NCI-H187 treated with DMSO at 0.1 percent for 48 hours (cell line): ENCODE data around the gene CMC4.

ENCODE experiments used
- DNase-seq: peaks from one replicate; lab custom pipeline; 2025; lab: John Stamatoyannopoulos, UW

The CMC4 gene

DNA sequence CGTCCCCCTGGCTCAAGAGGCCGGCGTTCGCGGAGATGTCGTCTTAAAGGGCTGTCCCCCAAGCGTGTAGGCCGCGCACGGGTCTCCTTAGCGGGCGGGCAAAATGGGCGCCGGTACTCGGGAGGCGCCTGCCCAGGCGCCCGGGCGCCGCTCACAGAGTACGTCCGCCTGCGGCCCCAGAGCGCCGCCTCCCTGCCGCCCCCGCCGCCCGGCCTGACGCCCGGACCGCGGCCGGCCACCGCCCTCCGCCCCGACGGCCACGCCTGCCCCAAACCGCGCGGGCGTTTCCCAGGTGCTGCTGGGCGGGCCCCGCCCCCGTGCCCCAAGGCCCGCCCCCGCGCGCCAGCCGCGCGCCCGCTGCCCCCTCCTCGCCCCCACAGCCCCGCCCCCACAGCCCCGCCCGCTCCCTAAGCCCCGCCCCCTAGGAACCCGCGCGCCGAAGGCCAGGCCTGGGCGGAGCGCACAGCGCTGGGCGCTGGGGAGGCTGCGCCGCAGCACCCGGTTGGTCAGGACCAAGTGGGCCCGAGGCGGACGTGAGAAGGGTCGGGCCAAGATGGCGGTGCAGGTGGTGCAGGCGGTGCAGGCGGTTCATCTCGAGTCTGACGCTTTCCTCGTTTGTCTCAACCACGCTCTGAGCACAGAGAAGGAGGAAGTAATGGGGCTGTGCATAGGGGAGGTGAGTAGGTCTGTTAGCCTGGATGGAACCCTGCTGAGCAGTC, at the start of gene CMC4, which contains the start of the genes BRCC3 and MTCP1:
CMC4 (minus strand) TSS at position 162 of the 719 bp plus-strand sequence. CDS start 7,113 bp downstream, outside the sequence.
BRCC3 (plus strand) TSS at position 534 of the 719 bp plus-strand sequence; CDS start at position 554, 20 bp downstream.
MTCP1 (minus strand) TSS at position 162 of the 719 bp plus-strand sequence. CDS start 5,126 bp downstream, outside the sequence.
- peak; percentile 66 for DNase-seq

GRCh38 chrX:155115174-155115819, 44.4 kb upstream of the CMC4 start:
- DNase-seq = no peak

GRCh38 chrX:155113097-155113496, 42.2 kb upstream of the CMC4 start:
- DNase-seq = no peak

DNA sequence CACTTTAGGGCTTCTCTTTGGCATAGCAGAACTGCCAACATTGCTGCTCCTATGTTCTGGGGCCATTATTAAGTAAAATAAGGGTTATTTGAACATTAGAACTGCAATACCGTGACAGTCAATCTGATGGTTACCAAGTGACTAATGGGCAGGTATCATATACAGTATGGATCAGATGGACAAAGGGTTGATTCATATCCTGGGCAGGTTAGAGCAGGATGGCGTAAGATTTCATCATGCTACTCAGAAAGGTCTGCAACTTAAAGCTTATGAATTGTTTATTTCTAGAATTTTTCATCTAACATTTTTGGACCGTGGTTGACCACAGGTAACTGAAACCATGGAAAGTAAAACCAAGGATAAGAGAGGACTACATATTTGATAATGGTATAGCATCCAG, 41.2 kb upstream of the CMC4 start:
- no peak for DNase-seq

DNA sequence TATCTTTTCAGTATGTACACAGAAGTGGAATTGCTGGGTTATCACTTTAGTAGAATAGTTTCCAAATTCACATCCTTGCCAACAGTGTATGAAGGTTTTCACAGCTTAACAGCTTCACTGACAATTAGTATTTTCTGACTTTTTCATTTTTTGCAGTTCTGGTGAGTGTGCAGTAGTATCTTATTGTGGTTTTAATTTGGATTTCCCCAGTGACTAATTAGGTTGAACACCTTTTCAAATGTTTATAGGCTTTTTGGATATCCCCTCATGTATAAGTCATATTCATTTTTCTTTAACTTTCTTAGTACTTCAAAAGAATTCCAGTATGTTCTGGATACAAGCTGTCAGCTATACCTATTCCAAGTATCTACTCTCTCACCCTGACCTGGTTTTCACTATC, 37.5 kb upstream of the CMC4 start:
- no peak for DNase-seq

GRCh38 chrX:155105919-155106318, 35.0 kb upstream of the CMC4 start:
- DNase-seq = no peak

GRCh38 chrX:155094468-155095061, 23.6 kb upstream of the CMC4 start:
- DNase-seq = no peak

DNA sequence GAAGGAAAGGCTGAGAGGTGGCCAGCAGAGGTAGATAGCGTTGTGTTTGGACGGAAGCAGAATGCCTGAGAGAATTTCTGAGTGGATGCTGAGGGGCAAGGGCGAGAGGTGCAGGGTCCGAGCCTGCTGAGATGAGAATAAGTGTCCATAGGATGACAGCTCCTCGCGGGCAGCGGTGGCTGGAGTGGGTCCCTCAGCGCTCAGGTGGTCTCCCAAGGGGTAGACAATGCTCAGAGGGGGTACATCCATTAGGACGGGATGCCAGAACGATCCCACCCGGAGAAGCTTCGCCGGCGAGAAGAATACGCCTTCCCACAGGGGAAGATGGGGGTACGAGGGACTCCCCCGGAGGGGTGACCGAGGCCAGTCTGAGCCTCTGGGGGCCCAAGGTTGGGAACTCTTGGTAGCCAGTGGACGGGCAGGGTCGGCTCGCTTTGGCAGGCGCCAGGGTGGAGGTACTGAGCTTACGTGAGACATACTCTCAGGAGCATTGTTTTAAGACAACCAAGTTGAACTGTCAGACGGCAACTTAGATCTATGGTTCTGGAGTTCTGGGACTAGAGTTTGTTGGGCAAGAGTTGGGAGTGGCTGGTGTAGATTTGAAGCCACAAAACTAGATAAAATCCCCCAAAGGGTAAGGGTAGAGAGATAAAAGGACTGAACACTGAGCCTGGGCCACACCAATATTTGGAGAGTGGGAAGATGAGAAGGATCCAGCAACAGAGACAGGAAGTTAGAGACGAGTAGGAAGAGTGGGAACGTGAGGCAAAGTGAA, 16.2 kb upstream of the CMC4 start:
- DNase-seq = no peak

- no peak for DNase-seq
Measured at GRCh38 chrX:155086202-155086840, 15.4 kb upstream of the CMC4 start.

GRCh38 chrX:155071694-155072280, 851 bp upstream of the CMC4 start:
- no peak for DNase-seq

GRCh38 chrX:155070663-155070974, 317 bp downstream of the CMC4 start:
- no peak for DNase-seq

GRCh38 chrX:155070038-155070437, 898 bp downstream of the CMC4 start:
- DNase-seq = no peak

DNA sequence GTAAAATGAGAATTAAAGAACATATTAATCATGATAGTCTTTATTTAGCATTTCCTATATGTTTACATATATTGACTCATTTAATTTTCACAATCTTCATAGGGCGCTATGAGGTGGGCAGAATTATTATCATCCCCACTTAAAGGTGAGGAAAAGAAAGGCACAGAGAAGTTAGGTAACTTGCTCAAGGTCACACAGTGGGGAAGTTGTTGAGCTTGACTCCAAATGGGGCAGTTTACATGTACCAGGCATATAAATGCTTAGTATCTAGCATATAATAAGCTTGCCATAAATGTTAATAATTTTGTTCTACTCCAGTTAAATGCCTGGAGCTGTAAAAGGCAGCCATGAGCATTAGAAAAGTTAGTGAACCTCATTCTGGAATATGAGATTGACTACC, 1.5 kb downstream of the CMC4 start:
- no peak for DNase-seq

DNA sequence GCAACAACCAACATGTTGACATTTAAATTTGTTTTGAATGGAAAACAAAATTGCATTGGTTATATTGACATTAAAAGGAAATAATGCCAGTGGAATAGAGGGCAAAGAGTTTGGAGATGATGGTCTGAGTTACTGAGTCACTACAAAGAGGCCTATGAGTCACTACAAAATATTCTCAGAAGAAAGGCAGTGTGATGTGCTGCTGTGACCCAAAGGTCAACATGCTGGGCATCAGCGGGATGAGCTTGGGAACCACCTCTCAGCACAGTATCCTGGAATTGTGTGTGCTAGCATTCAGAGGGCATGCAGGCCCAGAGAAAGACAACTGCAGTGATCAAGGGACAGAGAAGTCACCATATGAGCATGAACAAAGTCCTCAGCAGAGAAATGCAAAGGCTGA, 2.8 kb downstream of the CMC4 start:
- DNase-seq = no peak

DNA sequence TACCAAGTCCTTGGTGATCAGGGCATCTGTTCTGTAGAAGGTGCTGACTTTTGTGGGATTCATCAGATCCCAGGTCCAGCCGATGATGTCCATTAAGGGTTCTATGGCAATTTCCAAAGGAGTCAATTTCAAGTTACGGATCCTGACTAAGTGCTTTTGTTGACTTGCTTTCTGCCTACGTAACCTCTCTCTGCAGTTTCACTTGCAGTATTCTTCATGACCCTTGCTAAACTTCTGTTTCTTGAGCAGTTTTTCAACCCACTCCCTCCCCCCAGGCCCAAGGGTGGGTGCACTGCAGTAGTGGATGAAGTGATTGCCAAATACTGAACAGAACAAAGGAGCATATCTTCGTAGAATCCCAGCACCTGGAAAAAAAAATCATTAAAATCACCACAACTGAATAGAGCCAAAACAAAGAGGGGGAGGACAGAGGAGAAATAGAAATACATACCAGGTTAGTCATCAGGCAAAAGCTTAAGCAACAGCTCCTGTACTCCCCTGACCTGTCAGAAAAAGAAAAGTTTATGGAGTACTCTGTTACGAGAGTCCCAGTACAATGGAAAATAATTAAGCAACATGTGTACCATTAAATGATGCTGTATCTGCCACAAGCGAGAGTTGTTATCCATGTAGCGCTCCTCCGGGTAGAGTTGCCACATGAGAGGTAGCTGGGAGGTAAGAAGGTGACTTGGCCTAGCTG, 5.8 kb downstream of the CMC4 start:
- no peak for DNase-seq

GRCh38 chrX:155061760-155062159, 9.2 kb downstream of the CMC4 start:
- DNase-seq = no peak

GRCh38 chrX:155056877-155057792, 13.8 kb downstream of the CMC4 start:
- no peak for DNase-seq

DNA sequence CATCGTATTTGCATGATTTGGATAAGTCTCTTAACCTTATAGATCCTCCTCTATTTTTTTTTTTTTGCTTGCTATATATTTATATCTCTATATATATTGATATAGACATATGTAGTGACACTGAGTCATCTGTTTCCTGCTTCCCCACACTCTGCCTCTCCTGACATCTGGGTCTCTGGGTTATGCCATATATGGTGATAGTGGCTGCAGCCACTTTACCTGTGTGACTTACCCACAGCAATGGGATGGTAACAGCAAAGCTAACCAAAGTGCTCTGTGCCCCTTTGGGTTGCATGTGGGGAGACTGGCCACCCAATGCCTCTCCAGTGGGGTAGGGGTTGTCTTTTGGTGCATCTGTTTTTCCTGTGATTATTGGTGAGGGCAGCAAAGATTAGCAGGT, 14.5 kb downstream of the CMC4 start:
- no peak for DNase-seq

DNA sequence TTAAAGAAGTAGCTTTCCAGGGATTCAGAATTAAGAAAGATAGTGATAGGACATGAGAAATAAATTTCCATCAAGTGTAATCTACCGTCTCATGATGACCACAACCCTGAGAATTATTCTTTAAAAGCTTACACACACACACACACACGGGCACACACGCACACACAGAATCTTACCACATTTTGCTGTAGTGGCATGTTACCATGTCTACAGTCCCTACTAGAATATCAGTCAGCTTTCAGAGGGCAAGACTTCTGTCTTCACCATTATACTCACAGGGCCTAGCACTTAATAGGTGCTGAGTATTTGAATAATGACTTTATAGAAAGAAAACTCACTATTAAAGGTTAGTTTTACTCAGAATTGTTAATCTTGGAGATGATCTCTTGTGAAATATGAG, 15.4 kb downstream of the CMC4 start:
- DNase-seq = no peak

GRCh38 chrX:155054255-155054654, 16.7 kb downstream of the CMC4 start:
- DNase-seq = no peak
